Activated CD8-positive, alpha-beta memory T cell treated with anti-CD3 and anti-CD28 coated beads, Interleukin-2, amount 50 U/mL, for 48 hours (primary cell): ENCODE measurements around the gene NCAPD2.

Experiments used
- DNase-seq: peaks from one replicate; pipeline ENCODE4 v3.0.0-alpha.2; 2020

The NCAPD2 gene, protein sequence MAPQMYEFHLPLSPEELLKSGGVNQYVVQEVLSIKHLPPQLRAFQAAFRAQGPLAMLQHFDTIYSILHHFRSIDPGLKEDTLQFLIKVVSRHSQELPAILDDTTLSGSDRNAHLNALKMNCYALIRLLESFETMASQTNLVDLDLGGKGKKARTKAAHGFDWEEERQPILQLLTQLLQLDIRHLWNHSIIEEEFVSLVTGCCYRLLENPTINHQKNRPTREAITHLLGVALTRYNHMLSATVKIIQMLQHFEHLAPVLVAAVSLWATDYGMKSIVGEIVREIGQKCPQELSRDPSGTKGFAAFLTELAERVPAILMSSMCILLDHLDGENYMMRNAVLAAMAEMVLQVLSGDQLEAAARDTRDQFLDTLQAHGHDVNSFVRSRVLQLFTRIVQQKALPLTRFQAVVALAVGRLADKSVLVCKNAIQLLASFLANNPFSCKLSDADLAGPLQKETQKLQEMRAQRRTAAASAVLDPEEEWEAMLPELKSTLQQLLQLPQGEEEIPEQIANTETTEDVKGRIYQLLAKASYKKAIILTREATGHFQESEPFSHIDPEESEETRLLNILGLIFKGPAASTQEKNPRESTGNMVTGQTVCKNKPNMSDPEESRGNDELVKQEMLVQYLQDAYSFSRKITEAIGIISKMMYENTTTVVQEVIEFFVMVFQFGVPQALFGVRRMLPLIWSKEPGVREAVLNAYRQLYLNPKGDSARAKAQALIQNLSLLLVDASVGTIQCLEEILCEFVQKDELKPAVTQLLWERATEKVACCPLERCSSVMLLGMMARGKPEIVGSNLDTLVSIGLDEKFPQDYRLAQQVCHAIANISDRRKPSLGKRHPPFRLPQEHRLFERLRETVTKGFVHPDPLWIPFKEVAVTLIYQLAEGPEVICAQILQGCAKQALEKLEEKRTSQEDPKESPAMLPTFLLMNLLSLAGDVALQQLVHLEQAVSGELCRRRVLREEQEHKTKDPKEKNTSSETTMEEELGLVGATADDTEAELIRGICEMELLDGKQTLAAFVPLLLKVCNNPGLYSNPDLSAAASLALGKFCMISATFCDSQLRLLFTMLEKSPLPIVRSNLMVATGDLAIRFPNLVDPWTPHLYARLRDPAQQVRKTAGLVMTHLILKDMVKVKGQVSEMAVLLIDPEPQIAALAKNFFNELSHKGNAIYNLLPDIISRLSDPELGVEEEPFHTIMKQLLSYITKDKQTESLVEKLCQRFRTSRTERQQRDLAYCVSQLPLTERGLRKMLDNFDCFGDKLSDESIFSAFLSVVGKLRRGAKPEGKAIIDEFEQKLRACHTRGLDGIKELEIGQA (N-terminal part only)

DNA sequence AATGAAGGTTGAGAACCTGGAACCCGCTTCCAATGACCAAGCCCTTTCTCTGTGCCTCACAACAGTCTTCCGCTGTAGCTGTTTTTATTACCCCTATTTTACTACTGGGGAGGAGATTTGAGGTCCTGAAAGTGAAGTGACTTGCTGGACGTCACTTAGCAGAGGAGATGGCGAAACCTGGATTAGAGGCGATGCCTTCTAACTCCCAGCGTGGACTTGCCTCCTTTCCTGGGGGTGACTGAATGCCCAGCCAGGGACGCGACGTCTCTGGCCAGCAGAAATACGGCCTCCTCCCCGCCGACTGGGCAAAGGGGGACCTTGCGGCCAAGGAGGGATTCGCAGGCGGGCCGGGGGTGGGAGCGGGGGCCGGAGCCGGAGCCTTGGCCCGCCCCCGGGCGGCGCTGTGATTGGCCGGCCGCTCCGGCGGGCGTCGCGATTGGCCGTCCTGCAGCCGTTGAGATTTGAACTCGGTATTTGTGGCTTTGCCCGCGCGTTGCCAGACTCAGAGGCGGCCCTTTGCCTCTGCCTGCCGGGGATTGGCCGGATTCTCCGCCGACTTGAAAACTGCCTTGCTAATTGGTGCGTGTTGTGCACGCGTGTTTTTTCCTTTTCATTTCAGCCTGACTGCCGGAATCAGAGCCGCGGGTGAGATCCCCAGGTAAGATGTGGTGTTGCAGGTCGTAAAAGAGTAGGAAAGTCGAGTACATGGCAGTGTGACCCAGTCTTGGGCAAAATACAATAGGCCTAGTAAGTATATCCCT is at the start of gene NCAPD2:
NCAPD2 (plus strand) TSS at position 606 of the 761 bp plus-strand sequence. CDS start 997 bp downstream, outside the sequence.
- peak; percentile 95 for DNase-seq

DNA sequence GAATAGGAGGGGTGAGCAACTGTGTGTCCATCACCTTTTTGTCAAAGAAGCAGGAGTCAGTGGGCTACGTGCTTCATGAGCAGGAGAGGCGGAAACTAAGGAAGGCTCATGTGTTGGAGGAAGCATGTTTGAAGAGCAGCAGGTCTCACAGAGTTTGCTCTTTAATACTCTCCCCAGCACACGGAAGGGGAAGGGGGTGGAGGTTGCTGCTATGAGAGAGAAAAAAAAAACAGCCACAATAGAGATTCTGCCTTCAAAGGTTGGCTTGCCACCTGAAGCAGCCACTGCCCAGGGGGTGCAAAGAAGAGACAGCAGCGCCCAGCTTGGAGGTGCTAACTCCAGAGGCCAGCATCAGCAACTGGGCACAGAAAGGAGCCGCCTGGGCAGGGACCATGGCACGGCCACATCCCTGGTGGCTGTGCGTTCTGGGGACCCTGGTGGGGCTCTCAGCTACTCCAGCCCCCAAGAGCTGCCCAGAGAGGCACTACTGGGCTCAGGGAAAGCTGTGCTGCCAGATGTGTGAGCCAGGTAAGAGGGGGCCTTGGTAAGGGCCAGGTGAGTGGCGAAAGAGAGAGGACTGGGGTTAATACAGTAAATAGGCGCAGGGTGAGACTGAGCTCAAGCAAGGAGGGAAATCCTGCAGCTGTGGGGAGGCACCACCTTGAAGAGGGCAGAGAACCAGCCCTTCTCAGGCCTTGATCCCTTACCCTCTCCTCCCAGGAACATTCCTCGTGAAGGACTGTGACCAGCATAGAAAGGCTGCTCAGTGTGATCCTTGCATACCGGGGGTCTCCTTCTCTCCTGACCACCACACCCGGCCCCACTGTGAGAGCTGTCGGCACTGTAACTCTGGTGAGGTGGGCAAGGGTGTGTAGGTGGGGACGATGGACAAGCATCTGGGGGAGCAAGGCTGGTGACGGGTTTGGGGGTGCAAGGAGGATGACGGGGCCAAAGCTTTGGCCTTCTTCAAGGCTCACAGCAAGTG is 48.9 kb upstream of the NCAPD2 start, which contains the start of gene CD27:
CD27 (plus strand) TSS at position 252 of the 985 bp plus-strand sequence; CDS start at position 393, 141 bp downstream.
- peak; percentile 61 for DNase-seq

DNA sequence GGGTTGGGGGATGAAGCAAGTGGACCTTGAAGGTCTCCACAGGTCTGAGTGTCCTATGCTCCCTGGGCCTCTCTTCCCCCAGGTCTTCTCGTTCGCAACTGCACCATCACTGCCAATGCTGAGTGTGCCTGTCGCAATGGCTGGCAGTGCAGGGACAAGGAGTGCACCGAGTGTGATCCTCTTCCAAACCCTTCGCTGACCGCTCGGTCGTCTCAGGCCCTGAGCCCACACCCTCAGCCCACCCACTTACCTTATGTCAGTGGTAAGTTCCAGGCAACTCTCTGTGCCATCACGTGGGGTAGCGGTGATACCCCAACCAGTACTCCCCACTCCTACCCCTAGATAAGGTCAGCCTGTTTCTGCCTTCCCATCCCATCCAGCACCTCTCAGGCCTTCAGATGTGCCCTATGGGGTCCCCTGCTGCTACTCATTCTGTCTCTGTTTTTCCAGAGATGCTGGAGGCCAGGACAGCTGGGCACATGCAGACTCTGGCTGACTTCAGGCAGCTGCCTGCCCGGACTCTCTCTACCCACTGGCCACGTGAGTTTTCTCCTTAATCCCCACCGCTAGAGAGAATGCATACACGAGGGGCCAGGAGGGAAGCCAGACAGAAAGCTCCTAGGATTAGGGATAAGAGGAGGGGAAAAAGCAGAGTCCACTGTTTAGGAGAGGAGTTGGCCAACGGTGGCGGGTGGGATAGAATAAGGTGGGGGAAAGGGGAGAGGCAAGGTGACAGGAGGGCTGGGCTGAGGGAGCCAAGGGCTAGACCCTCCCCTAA is 43.6 kb upstream of the NCAPD2 start:
- DNase-seq: peak; percentile 55

DNA sequence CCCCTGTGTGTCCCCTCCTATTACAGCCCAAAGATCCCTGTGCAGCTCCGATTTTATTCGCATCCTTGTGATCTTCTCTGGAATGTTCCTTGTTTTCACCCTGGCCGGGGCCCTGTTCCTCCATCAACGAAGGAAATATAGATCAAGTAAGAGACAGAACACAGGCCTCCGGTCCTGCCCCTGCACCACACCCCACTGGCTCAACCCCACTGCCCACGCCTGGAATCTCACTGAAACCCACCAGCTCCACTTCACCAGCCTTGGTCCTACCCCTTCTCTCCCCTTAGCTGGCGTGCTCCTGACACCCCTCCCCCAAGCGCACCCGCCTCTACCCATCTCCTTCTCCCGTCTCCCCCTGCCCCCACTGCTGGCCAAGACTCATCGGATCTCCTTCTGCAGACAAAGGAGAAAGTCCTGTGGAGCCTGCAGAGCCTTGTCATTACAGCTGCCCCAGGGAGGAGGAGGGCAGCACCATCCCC is 43.0 kb upstream of the NCAPD2 start:
- DNase-seq: peak; percentile 72

DNA sequence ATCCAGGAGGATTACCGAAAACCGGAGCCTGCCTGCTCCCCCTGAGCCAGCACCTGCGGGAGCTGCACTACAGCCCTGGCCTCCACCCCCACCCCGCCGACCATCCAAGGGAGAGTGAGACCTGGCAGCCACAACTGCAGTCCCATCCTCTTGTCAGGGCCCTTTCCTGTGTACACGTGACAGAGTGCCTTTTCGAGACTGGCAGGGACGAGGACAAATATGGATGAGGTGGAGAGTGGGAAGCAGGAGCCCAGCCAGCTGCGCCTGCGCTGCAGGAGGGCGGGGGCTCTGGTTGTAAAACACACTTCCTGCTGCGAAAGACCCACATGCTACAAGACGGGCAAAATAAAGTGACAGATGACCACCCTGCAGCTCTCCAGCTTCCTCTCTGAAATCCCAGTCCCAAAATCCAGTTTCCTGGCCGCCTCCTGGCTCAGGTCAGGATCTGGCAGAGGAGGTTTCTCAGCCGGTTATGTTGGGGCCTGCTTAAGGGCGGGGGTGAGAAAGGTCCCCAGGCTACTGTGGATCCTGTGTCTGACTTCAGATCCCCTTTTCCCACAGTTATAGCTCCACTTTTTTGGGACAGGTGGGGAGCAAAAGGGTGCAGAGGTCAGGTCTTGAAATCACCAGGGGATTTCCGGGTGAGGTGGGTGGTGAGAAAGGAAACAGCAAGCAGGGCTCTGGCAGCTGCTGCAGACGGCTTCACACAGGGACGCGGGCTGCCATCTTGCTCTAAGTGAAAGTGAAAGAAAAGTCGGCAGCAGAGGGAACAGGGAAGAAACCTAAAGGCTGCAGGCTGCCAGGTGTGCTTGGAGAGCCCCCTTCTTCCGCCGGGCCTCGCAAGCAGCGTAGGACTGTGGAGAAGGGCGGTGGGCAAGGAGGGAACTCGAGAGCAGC is 42.3 kb upstream of the NCAPD2 start, which contains the start of gene TAPBPL:
TAPBPL (plus strand) TSS at position 695 of the 897 bp plus-strand sequence. CDS start 207 bp downstream, outside the sequence.
- DNase-seq: peak; percentile 83

DNA sequence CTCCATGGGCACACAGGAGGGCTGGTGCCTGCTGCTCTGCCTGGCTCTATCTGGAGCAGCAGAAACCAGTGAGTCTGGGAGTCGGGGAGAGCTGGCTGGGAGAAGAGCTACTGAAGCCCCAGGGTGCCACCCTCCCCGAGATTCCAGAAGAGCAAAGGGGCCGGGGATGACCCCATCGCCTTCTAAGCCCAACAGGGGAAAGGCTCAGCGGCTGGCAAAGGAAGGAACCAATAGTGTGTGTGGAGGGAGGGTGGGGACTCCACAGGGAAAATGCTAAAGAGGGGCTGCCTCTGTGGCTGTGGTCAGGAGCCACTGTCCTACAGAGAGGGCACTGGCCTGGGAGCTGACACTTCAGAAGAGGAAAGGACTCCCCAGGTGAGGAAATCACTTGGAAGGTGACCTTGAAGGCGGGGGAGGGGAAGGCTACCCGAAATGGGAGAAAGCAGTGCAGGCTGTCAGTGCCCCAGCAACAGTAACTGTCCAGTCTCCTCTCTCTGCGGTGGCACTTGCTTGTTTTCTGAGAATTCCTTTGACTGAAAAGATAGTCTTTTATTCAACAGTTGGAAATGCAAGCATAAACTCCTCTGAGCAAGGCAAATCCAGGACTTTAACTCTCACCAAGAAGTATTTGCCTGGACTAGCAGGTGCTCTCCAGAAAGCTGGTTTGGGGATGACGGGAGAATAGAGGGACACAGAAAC is 41.5 kb upstream of the NCAPD2 start:
- peak; percentile 70 for DNase-seq

DNA sequence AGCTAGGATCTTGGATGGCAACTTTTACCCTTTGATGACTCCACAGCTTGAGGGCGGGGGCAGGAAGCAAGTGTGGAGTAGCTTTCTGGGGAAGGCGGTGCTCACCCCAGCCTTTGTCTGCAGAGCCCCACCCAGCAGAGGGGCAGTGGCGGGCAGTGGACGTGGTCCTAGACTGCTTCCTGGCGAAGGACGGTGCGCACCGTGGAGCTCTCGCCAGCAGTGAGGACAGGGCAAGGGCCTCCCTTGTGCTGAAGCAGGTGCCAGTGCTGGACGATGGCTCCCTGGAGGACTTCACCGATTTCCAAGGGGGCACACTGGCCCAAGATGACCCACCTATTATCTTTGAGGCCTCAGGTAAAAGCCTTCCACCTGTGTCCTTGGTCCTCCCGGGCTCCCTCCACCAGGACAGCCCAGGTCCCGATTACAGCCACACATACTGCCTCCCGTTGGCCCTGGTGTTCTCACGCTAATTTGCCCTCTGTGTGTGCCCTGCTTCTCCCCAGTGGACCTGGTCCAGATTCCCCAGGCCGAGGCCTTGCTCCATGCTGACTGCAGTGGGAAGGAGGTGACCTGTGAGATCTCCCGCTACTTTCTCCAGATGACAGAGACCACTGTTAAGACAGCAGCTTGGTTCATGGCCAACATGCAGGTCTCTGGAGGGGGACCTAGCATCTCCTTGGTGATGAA is 40.8 kb upstream of the NCAPD2 start:
- DNase-seq: no peak

DNA sequence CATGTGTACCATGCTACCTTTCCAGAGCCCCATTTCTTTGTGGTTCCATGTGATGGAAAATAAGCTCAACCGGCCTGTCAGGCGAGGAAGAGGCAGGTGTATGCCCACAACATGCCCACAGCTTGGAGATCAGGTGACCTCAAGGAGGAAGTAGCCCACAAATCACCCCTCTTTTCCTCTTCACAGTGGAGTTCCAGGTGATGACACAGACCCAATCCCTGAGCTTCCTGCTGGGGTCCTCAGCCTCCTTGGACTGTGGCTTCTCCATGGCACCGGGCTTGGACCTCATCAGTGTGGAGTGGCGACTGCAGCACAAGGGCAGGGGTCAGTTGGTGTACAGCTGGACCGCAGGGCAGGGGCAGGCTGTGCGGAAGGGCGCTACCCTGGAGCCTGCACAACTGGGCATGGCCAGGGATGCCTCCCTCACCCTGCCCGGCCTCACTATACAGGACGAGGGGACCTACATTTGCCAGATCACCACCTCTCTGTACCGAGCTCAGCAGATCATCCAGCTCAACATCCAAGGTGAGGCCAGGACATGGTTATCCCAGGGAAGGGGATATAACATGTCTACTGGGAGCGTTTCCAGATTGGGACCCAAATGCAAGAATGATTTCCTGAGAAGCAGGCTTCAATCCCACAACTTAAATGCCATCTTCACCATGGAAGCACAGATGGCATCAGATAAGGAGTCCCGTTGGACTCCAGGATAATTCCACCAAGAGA is 36.5 kb upstream of the NCAPD2 start:
- DNase-seq: no peak

DNA sequence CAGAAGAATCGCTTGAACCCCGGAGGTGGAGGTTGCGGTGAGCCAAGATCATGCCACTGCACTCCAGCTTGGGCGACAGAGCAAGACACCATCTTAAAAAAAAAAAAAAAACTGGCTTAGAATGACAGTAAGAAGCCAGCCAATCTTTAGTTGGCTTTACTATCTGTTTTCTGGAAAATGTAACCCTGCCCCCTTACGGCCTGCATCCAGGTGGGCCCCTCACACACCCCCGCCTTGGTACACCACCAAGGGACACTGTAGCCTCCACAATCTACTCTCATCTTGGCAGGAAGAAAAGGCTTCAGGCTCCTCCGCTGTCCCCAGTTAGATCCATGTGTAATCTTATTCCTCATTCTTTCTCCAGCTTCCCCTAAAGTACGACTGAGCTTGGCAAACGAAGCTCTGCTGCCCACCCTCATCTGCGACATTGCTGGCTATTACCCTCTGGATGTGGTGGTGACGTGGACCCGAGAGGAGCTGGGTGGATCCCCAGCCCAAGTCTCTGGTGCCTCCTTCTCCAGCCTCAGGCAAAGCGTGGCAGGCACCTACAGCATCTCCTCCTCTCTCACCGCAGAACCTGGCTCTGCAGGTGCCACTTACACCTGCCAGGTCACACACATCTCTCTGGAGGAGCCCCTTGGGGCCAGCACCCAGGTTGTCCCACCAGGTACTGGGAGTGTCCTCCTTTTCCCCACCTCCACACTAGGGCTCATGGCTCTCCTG is 35.5 kb upstream of the NCAPD2 start:
- no peak for DNase-seq

DNA sequence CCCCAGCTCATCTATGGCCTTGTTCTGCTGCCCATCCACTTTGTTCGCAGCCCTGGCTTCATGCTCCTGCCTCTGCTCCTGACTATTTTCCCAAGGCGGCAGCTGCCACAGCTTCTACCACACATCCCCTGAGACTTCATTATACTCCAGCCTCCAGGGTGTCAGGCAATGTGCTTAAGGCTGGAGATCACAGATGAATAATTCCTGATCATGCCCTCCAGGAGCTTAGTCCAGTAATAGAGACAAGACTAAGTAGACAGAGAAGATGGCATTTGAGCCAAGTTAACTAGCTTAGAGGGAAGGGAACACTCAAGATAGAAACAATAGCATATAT is 34.9 kb upstream of the NCAPD2 start:
- DNase-seq: no peak

DNA sequence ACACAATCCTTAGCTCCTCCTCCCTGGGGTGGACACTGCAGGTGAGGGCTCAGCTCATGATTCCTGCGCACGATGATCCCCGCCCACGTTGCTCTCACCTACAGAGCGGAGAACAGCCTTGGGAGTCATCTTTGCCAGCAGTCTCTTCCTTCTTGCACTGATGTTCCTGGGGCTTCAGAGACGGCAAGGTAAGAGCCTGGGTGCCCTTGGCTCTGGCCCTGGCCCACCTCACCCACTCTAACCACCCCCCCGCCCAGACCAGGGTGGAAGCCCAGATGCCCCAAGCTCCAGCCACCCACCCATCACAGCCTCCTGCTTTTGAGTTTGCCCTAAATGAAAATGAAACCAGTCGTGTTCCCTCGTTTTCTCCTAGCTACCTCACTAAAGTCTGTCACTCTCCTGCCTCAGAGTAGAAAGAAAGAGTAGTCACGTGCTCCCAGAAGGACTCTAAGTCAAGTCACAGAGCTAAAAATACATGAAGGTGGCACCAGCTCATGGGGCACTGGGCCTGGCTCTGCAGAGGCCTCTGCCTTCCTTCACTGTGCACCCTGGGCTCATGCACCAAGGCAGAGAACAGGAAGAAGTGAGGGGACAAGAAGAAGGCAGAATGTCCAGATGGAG is 33.0 kb upstream of the NCAPD2 start:
- DNase-seq: peak; percentile 69

DNA sequence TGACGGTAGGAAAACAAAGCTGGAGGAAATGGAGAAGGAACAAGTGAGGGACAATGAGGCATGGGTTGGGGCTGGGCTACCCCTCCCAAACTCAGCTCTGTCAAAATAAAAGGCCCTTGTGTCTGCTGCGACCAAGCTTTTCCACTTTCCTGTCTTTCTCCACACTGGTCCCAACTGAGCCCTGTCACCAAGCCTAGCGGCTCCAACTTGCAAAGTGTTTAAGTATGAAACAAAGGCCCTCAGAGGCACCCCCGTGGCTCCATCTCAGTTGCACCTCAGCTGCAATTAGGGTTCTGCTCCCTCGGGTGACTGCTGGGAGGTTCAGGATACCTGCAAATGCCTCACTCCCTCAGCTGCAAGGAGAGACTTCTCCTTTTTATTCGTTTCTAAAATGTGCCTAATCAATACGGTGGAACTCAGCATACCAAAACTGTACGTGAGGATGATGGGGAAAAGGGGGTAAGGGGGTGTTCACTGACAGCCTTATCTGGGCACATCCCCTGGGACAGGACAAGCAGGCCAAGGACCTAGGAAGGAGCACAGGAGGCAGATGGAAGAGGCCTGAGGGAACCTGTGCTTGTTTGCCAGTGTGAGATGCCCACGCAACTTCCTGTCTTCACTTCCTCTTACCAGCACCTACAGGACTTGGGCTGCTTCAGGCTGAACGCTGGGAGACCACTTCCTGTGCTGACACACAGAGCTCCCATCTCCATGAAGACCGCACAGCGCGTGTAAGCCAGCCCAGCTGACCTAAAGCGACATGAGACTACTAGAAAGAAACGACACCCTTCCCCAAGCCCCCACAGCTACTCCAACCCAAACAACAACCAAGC is 32.3 kb upstream of the NCAPD2 start:
- peak; percentile 88 for DNase-seq

DNA sequence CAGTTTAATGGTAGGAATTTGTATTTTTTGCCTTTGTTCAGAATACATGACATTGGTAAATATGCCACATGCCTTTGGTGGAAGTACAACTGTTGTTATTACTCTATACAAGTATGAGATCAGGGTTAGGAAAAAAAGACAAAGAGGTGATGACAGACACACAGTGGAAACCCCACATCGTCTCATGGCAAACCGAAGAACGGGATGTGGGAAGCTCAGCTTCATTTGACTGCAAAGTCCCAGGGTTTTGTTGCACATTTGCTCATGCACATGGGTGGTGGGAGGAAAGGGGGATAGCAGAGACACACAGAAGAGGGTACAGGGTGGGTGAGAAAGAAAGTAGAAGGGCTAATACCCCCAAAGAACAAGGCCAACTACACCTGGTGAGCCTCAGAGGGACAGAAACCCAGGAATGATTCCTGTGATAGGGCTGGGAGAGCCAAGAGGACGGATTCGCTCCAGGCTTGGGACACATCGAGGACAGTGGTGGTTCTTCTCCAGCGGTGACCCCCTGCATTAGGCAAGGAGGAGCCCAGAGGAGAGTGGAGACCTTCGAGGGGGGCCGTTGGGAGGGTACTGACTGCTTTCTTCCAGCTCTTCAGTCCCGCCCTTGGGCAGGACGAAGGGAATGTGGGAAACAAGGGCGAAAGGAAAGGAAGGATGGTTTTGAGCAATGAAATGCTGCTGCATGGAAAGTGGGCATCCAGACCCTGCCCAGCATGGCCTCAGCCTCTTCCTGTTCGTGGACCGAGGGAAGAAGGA is 31.5 kb upstream of the NCAPD2 start:
- peak; percentile 62 for DNase-seq

DNA sequence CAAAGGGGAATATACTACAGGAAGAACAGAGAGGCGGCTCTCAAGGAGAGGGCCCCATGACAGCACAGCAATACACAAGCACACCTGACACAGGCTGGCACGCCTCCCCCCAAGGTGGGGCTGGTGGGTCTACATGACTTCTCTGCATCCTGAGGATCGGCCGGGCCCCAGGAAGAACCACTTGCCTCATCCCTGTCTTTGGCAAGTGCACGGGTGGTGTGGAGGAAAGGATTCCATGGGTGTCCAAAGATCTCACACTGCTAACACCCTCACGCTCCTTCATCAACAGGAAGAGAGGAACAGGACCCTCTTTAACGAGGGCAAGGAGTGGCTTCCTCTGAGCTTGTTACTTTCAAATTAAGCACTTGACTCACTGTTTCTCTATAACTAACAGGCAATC is 30.7 kb upstream of the NCAPD2 start:
- peak; percentile 56 for DNase-seq
